Trophoblast cell (in vitro differentiated cells and primary cell): ENCODE results near the gene MYL12A.

Experiments
- DNase-seq, 2 donors: peaks; one replicate each; pipeline ENCODE4 v3.0.0-alpha.2; 2016
- H2AFZ ChIP-seq: 2 replicates; pipeline ENCODE4 v1.6.1; 2013; ENCODE audit warnings: low read length, moderate library complexity, mild to moderate bottlenecking; ENCODE audit not compliant: insufficient read depth, poor library complexity
- H2AK5ac ChIP-seq: 2 replicates; pipeline ENCODE4 v1.6.1; 2013; ENCODE audit warnings: mild to moderate bottlenecking, low read length
- H2BK120ac ChIP-seq: 2 replicates; pipeline ENCODE4 v1.6.1; 2013; ENCODE audit warnings: low read length, mild to moderate bottlenecking, moderate library complexity; ENCODE audit not compliant: insufficient read depth, poor library complexity
- H2BK12ac ChIP-seq: 2 replicates; pipeline ENCODE4 v1.6.1; 2013; ENCODE audit warnings: mild to moderate bottlenecking, low read length, moderate library complexity
- H2BK5ac ChIP-seq: 2 replicates; pipeline ENCODE4 v1.6.1; 2013; ENCODE audit warnings: low read length, low read depth, moderate library complexity, mild to moderate bottlenecking; ENCODE audit not compliant: poor library complexity
- H3K14ac ChIP-seq: 2 replicates; pipeline ENCODE4 v1.6.1; 2013; ENCODE audit warnings: mild to moderate bottlenecking, low read length
- H3K18ac ChIP-seq: 2 replicates; pipeline ENCODE4 v1.6.1; 2013; ENCODE audit warnings: mild to moderate bottlenecking, low read length
- H3K23ac ChIP-seq: 2 replicates; pipeline ENCODE4 v1.6.1; 2013; ENCODE audit warnings: low read length
- H3K27ac ChIP-seq: 2 replicates; pipeline ENCODE4 v1.5.1; 2013; ENCODE audit warnings: low read depth, mild to moderate bottlenecking, inconsistent platforms, low read length, moderate library complexity
- H3K27me3 ChIP-seq: 2 replicates; pipeline ENCODE4 v1.6.1; 2013; ENCODE audit warnings: inconsistent platforms, mild to moderate bottlenecking, low read length, moderate library complexity; ENCODE audit not compliant: insufficient read depth
- H3K36me3 ChIP-seq, 2 experiments: 1 replicate in 1 of 2; 2 replicates in 1 of 2; pipeline ENCODE4 v1.6.1; 2013; ENCODE audit warnings: low read length in 2 of 2, mild to moderate bottlenecking in 2 of 2, moderate library complexity in 1 of 2; ENCODE audit not compliant: insufficient read depth in 2 of 2, control insufficient read depth in 1 of 2
- H3K4ac ChIP-seq: 2 replicates; pipeline ENCODE4 v1.6.1; 2013; ENCODE audit warnings: low read depth, mild to moderate bottlenecking, low read length, moderate library complexity
- H3K4me1 ChIP-seq, 2 experiments: 1 replicate in 1 of 2; 2 replicates in 1 of 2; pipeline ENCODE4 v1.6.1; 2013; ENCODE audit warnings: low read length in 2 of 2, mild to moderate bottlenecking in 2 of 2, moderate library complexity in 1 of 2; ENCODE audit not compliant: insufficient read depth in 2 of 2, control insufficient read depth in 1 of 2
- H3K4me2 ChIP-seq: 2 replicates; pipeline ENCODE4 v1.6.1; 2013; ENCODE audit warnings: inconsistent platforms, mild to moderate bottlenecking, low read length, moderate library complexity
- H3K4me3 ChIP-seq: 2 replicates; pipeline ENCODE4 v1.5.1; 2013; ENCODE audit warnings: mild to moderate bottlenecking, low read depth, low read length, inconsistent platforms
- H3K79me1 ChIP-seq: one replicate; pipeline ENCODE4 v1.6.1; 2013; ENCODE audit warnings: low read length
- H3K79me2 ChIP-seq: 2 replicates; pipeline ENCODE4 v1.6.1; 2013; ENCODE audit warnings: low read length, mild to moderate bottlenecking; ENCODE audit not compliant: control insufficient read depth, insufficient read depth, poor library complexity
- H3K9ac ChIP-seq: 2 replicates; pipeline ENCODE4 v1.6.1; 2013; ENCODE audit warnings: mild to moderate bottlenecking, low read length
- H3K9me3 ChIP-seq: 2 replicates; pipeline ENCODE4 v1.6.1; 2013; ENCODE audit warnings: low read depth, mild to moderate bottlenecking, control low read depth, inconsistent platforms, low read length; ENCODE audit not compliant: insufficient read depth
- H4K12ac ChIP-seq: 2 replicates; pipeline ENCODE4 v1.6.1; 2013; ENCODE audit warnings: low read depth, mild to moderate bottlenecking, low read length, moderate library complexity
- H4K8ac ChIP-seq: 2 replicates; pipeline ENCODE4 v1.6.1; 2013; ENCODE audit warnings: low read depth, mild to moderate bottlenecking, low read length, moderate library complexity
- H4K91ac ChIP-seq: one replicate; pipeline ENCODE4 v1.6.1; 2013; ENCODE audit warnings: low read depth, mild to moderate bottlenecking, low read length, moderate library complexity
- whole genome bisulfite sequencing: extraction: QIAGEN DNeasy Blood & Tissue Kit; methylation state at CpG from one replicate; pipeline ENCODE4 v1.1.7; 2013; ENCODE audit warnings: missing lambda C conversion rate; ENCODE audit not compliant: insufficient read length, insufficient coverage; ENCODE audit errors: extremely low coverage; 5-methylcytosine and 5-hydroxymethylcytosine counted together

Gene MYL12A

GRCh38 chr18:3283908-3284307 is 36.3 kb downstream of the MYL12A start:
- Histone ChIP-seq H2AFZ (no peak overlapping the region), H3K79me1 (peaks cover 3% of the 10 kb centered on the region), H3K23ac (no peak overlapping the region), H2AK5ac (no peak overlapping the region), H3K4me3 (no peak overlapping the region), H4K8ac (no peak overlapping the region), H3K9ac (no peak overlapping the region), H4K12ac (no peak overlapping the region), H3K79me2 (no peaks in the 10 kb centered on the region), H3K27ac (no peak overlapping the region), H3K18ac (no peak overlapping the region), H2BK12ac (peak overlapping the region; percentile 5), H3K4ac (no peak overlapping the region), H3K36me3 (no peaks in the 10 kb centered on the region), H4K91ac (peak overlapping the region; percentile 2), H3K9me3 (no peaks in the 10 kb centered on the region), H3K4me1 (peaks cover 6 to 12% of the 10 kb centered on the region in 2 experiments), H3K4me2 (no peak overlapping the region), H3K27me3 (no peaks in the 10 kb centered on the region), H2BK120ac (peak overlapping the region; percentile 29), H3K14ac (no peak overlapping the region), H2BK5ac (peak overlapping the region; percentile 3)
- DNase-seq, result no peak
- WGBS, result no CpG with 5 or more reads among the region's 7 CpGs

- Histone ChIP-seq H3K9me3 (no peaks in the 10 kb centered on the region), H3K27me3 (no peaks in the 10 kb centered on the region), H4K8ac (no peak overlapping the region), H3K79me1 (peaks cover 3% of the 10 kb centered on the region), H3K4me1 (peaks cover 6 to 12% of the 10 kb centered on the region in 2 experiments), H3K14ac (no peak overlapping the region), H2BK12ac (no peak overlapping the region), H3K27ac (no peak overlapping the region), H4K91ac (no peak overlapping the region), H3K18ac (no peak overlapping the region), H3K4ac (no peak overlapping the region), H3K9ac (no peak overlapping the region), H3K4me2 (no peak overlapping the region), H2BK120ac (no peak overlapping the region), H3K23ac (no peak overlapping the region), H3K4me3 (no peak overlapping the region), H3K79me2 (no peaks in the 10 kb centered on the region), H2AK5ac (no peak overlapping the region), H2AFZ (no peak overlapping the region), H2BK5ac (no peak overlapping the region), H4K12ac (no peak overlapping the region), H3K36me3 (no peaks in the 10 kb centered on the region)
- DNase-seq, result peak; percentile 16 to 52
- WGBS, result no CpG with 5 or more reads among the region's 9 CpGs
Measured at GRCh38 chr18:3284501-3284900, 36.9 kb downstream of the MYL12A start.

GRCh38 chr18:3286159-3286558 is 38.6 kb downstream of the MYL12A start:
- Histone ChIP-seq H3K9me3 (no peaks in the 10 kb centered on the region), H2BK120ac (no peak overlapping the region), H3K4me1 (peaks cover 6 to 12% of the 10 kb centered on the region in 2 experiments), H3K79me1 (peaks cover 3% of the 10 kb centered on the region), H2AFZ (no peak overlapping the region), H3K4me3 (no peak overlapping the region), H4K8ac (no peak overlapping the region), H3K18ac (no peak overlapping the region), H2BK12ac (no peak overlapping the region), H3K9ac (no peak overlapping the region), H3K36me3 (no peaks in the 10 kb centered on the region), H3K79me2 (no peaks in the 10 kb centered on the region), H3K14ac (no peak overlapping the region), H3K27ac (no peak overlapping the region), H2AK5ac (no peak overlapping the region), H3K4ac (no peak overlapping the region), H2BK5ac (no peak overlapping the region), H4K12ac (no peak overlapping the region), H3K4me2 (no peak overlapping the region), H3K27me3 (no peaks in the 10 kb centered on the region), H3K23ac (no peak overlapping the region), H4K91ac (no peak overlapping the region)
- no peak for DNase-seq
- no CpG with 5 or more reads among the region's 7 CpGs for WGBS

- Histone ChIP-seq H3K9me3 (peaks cover 2% of the 10 kb centered on the region), H2BK120ac (no peak overlapping the region), H3K18ac (no peak overlapping the region), H2AK5ac (no peak overlapping the region), H3K27ac (no peak overlapping the region), H4K91ac (no peak overlapping the region), H3K9ac (no peak overlapping the region), H3K4ac (no peak overlapping the region), H3K4me3 (no peak overlapping the region), H3K23ac (no peak overlapping the region), H2AFZ (no peak overlapping the region), H3K4me2 (no peak overlapping the region), H3K79me1 (peaks cover 4% of the 10 kb centered on the region), H4K8ac (no peak overlapping the region), H2BK5ac (no peak overlapping the region), H2BK12ac (no peak overlapping the region), H3K79me2 (peaks cover 3% of the 10 kb centered on the region), H3K14ac (no peak overlapping the region), H3K4me1 (peaks cover 0 to 6% of the 10 kb centered on the region in 2 experiments), H4K12ac (no peak overlapping the region), H3K27me3 (no peaks in the 10 kb centered on the region), H3K36me3 (peaks cover 0 to 3% of the 10 kb centered on the region in 2 experiments)
- peak in 1 of 2 donors; percentile 18 for DNase-seq
- no CpG with 5 or more reads among the region's 2 CpGs for WGBS
Measured at GRCh38 chr18:3293196-3293951, 45.8 kb downstream of the MYL12A start.
